ENCODE measurements around the gene ELMO1. TPM values are rescaled to one million over a fixed set of nuclear protein-coding genes. Genes with fewer than 3 reads are reported as not detected.

Gene ELMO1
- total and polyA plus RNA-seq, 12 donors = 7.5 to 46.8 (median 14.9) TPM

DNA sequence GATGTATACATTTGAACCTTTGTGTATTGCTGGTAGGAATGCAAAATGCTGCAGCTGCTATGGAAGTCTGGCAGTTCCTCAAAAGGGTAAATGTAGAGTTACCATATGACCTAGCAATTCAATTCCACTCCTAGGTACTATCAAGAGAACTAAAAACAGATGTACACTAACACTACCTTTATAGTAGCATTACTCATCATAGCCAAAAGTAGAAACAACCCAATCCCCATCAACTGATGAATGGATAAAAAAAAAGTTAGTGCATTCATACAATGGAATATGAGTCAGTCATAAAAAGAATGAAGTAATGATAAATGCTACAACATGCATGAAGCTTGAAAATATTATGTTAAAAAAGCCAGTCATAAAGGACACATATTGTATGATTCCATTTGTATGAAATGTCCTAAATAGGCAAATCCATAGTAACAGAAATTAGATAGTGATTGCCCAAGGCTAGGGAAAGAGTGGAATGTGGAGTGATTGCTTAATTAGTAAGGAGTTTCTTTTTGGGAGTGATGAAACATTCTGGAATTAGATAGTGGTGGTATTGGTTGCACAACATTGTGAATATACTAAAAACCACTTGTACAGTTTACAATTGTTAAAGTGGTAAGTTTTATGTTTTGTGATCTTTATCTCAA is 628.0 kb downstream of the ELMO1 start:
- TF ChIP-seq, protein P1, sequence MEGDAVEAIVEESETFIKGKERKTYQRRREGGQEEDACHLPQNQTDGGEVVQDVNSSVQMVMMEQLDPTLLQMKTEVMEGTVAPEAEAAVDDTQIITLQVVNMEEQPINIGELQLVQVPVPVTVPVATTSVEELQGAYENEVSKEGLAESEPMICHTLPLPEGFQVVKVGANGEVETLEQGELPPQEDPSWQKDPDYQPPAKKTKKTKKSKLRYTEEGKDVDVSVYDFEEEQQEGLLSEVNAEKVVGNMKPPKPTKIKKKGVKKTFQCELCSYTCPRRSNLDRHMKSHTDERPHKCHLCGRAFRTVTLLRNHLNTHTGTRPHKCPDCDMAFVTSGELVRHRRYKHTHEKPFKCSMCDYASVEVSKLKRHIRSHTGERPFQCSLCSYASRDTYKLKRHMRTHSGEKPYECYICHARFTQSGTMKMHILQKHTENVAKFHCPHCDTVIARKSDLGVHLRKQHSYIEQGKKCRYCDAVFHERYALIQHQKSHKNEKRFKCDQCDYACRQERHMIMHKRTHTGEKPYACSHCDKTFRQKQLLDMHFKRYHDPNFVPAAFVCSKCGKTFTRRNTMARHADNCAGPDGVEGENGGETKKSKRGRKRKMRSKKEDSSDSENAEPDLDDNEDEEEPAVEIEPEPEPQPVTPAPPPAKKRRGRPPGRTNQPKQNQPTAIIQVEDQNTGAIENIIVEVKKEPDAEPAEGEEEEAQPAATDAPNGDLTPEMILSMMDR (IDR thresholded peaks at IDR 0.05) = no peak
- TF ChIP-seq POLR2A (IDR thresholded peaks at IDR 0.05) = no peak
- no peak for DNase-seq
- H3K9me3 ChIP-seq (replicated peaks in 1 of 3) = no peaks in the 10 kb centered on the region
- no peak overlapping the region for H3K27ac ChIP-seq
- H3K36me3 ChIP-seq (replicated peaks in 1 of 2) = no peaks in the 10 kb centered on the region
- no peaks in the 10 kb centered on the region for H3K27me3 ChIP-seq
- no peak overlapping the region for H3K4me3 ChIP-seq
- intact Hi-C loops (cut with DNase I) = no loop called here
- no peaks in the 10 kb centered on the region for H3K4me1 ChIP-seq (replicated peaks in 1 of 2)

DNA sequence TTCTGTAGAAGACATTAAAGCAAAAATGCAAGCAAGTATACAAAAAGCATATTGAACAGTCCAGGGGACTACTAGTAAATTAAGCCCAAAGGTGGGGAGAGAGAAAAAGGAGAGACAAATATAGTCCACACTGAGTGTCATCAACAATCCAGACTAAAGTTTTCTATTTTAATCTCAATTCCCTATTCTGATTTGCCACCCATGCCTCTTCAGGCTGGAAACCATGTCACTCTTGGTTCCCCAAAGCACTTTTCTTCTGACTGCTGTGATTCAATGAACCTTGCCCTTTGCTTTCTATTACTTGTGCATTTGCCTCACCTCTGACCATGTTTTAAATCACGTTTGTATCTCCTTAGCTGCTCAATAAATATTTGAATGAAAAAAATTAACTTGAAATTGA is 629.0 kb downstream of the ELMO1 start:
- no peak overlapping the region for H3K4me3 ChIP-seq
- H3K27ac ChIP-seq = no peak overlapping the region
- no peaks in the 10 kb centered on the region for H3K36me3 ChIP-seq (replicated peaks in 1 of 2)
- H3K27me3 ChIP-seq = no peaks in the 10 kb centered on the region
- 39 to 64% (median 52%) methylated on average over 1 of the region's 1 CpG for WGBS, 4 donors
- DNase-seq = no peak
- no peak for TF ChIP-seq POLR2A (IDR thresholded peaks at IDR 0.05)
- TF ChIP-seq, protein P1 (IDR thresholded peaks at IDR 0.05) = no peak
- no peaks in the 10 kb centered on the region for H3K9me3 ChIP-seq (replicated peaks in 1 of 3)
- intact Hi-C loops (cut with DNase I) = no loop called here
- H3K4me1 ChIP-seq (replicated peaks in 1 of 2) = no peaks in the 10 kb centered on the region

DNA sequence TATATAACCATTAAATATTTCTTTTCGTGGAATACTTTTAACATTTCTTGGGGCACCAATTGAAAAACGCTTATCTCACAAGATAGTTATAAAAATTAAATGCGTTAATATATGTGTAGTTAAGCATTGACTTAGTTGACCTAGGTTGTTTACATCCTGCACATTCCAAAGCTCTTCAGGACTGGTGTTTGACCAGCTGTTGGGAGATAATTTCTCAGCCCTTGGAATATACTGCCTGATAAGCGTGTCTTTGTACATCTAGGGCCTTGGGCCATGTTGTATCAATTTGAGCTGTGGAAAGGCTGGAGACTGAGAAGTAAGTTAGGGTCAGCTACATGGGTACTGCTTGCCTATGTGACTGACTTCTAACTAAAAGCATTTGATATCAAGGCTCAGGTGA is 634.4 kb downstream of the ELMO1 start:
- H3K4me1 ChIP-seq (replicated peaks in 1 of 2) = no peaks in the 10 kb centered on the region
- H3K4me3 ChIP-seq = no peak overlapping the region
- H3K9me3 ChIP-seq (replicated peaks in 1 of 3) = no peaks in the 10 kb centered on the region
- no peaks in the 10 kb centered on the region for H3K36me3 ChIP-seq (replicated peaks in 1 of 2)
- no peaks in the 10 kb centered on the region for H3K27me3 ChIP-seq
- 71 to 84% (median 77%) methylated on average over 4 of the region's 4 CpGs for WGBS, 4 donors
- DNase-seq = no peak
- TF ChIP-seq, protein P1 (IDR thresholded peaks at IDR 0.05) = no peak
- TF ChIP-seq POLR2A (IDR thresholded peaks at IDR 0.05) = no peak
- no peak overlapping the region for H3K27ac ChIP-seq
- intact Hi-C loops (cut with DNase I) = no loop called here

DNA sequence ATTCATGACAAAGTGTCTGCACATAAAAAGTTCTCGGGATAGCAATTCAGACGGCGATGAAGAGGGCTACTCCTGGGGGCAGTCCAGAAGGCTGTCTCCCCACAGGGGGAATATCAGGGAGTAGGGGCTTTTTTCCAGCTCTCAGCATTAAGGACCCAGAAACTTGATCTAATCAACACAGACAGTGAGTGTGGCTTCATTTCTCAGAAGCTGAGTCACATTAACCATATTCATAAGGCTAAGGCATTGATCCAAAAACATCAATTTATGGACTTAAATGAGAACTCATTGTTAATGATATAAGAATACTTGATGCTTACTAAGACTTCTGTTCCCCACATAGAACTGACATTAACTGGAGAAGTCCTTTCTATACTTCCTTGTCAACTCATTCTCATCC is 636.9 kb downstream of the ELMO1 start:
- no peak for DNase-seq
- no peaks in the 10 kb centered on the region for H3K4me1 ChIP-seq (replicated peaks in 1 of 2)
- no peaks in the 10 kb centered on the region for H3K36me3 ChIP-seq (replicated peaks in 1 of 2)
- no peaks in the 10 kb centered on the region for H3K9me3 ChIP-seq (replicated peaks in 1 of 3)
- intact Hi-C loops (cut with DNase I) = no loop called here
- no peak overlapping the region for H3K27ac ChIP-seq
- no peaks in the 10 kb centered on the region for H3K27me3 ChIP-seq
- WGBS, 4 donors = 61 to 75% (median 71%) methylated on average over 3 of the region's 3 CpGs
- H3K4me3 ChIP-seq = no peak overlapping the region
- TF ChIP-seq, protein P1 (IDR thresholded peaks at IDR 0.05) = no peak
- TF ChIP-seq POLR2A (IDR thresholded peaks at IDR 0.05) = no peak

Measured in adrenal gland (tissue), 12 donors.